Panc1 (cell line): ENCODE results near the gene BCL2L11. TPM values are rescaled to one million over a fixed set of nuclear protein-coding genes. Genes with fewer than 3 reads are reported as not detected.

Experiments
- ATAC-seq: fragments of 200-7000 bp; cut with Tn5 transposase; 2 replicates; pipeline ENCODE4 v1.9.1; 2020; ENCODE audit warnings: mild to moderate bottlenecking, moderate library complexity
- BruUV-seq: library from RNA; stranded (reverse); fragments of 400-500 nt; replicated peaks from 2 replicates; lab custom pipeline; 2021; lab: Mats Ljungman, UMichigan
- CTCF ChIA-PET: fragments of 300-600 bp; sonication (Branson Sonifier 250); formaldehyde crosslinking; loops from one replicate; lab custom pipeline; 2022; ENCODE audit warnings: antibody characterized with exemption; lab: Charles Lee
- POLR2A ChIA-PET: fragments of 300-600 bp; sonication (Branson Sonifier 250); formaldehyde crosslinking; loops from one replicate; lab custom pipeline; 2022; ENCODE audit warnings: antibody characterized with exemption; lab: Charles Lee
- DNase-seq: peaks from one replicate; pipeline ENCODE4 v3.0.0-alpha.2; 2010; ENCODE audit warnings: low read depth, low spot score
- H3K27ac ChIP-seq: 2 replicates; pipeline ENCODE4 v1.5.1; 2011; ENCODE audit warnings: mild to moderate bottlenecking, low read length, inconsistent platforms
- H3K27me3 ChIP-seq: fragments of 200-500 bp; sonication (Bioruptor generic); 2 replicates; pipeline ENCODE4 v1.6.0; 2014; ENCODE audit warnings: low read length, inconsistent platforms; ENCODE audit not compliant: control insufficient read depth, insufficient read depth
- H3K36me3 ChIP-seq: fragments of 200-500 bp; sonication (Bioruptor generic); 2 replicates; pipeline ENCODE4 v1.5.1; 2014; ENCODE audit warnings: inconsistent platforms, mild to moderate bottlenecking, low read length, moderate library complexity; ENCODE audit not compliant: control insufficient read depth, insufficient read depth
- H3K4me1 ChIP-seq: 2 replicates; pipeline ENCODE4 v1.5.1; 2011; ENCODE audit warnings: inconsistent platforms, mild to moderate bottlenecking, low read length, moderate library complexity; ENCODE audit not compliant: control insufficient read depth, insufficient read depth
- H3K4me3 ChIP-seq, 2 experiments: 2 replicates each; pipeline ENCODE4 v1.5.1; 2011 to 2012; ENCODE audit warnings: low read depth in 2 of 2, low read length in 2 of 2, mild to moderate bottlenecking in 2 of 2, inconsistent platforms in 1 of 2, moderate library complexity in 1 of 2
- H3K9me3 ChIP-seq: fragments of 200-500 bp; sonication (Bioruptor generic); 2 replicates; pipeline ENCODE4 v1.5.1; 2014; ENCODE audit warnings: low read depth, mild to moderate bottlenecking, inconsistent platforms, low read length, moderate library complexity; ENCODE audit not compliant: control insufficient read depth, insufficient read depth
- POLR2AphosphoS5 ChIP-seq: IDR thresholded peaks from 2 replicates; pipeline ENCODE4 v1.6.1; 2012; ENCODE audit warnings: mild to moderate bottlenecking, low read depth, low read length, moderate library complexity
- REST ChIP-seq, 2 experiments: IDR thresholded peaks; 2 replicates each; pipeline ENCODE4 v1.6.1; 2011 to 2012; ENCODE audit warnings: low read depth in 2 of 2, control low read depth in 1 of 2, low read length in 1 of 2, mild to moderate bottlenecking in 1 of 2, moderate library complexity in 1 of 2; ENCODE audit not compliant: insufficient read depth in 1 of 2
- SIN3A ChIP-seq: IDR thresholded peaks from 2 replicates; pipeline ENCODE4 v1.6.1; 2012; ENCODE audit warnings: low read depth, mild to moderate bottlenecking, low read length, moderate library complexity, borderline replicate concordance; ENCODE audit not compliant: insufficient read depth
- TCF7L2 ChIP-seq: IDR thresholded peaks from 2 replicates; pipeline ENCODE4 v1.6.1; 2011; ENCODE audit warnings: mild to moderate bottlenecking, low read depth, low read length, inconsistent platforms
- in situ Hi-C: cut with HindIII; loops from 2 replicates; pipeline ENCODE4 v1.10.0; 2016; ENCODE audit warnings: low sequenced_read_pairs, low pct_unique_long_range_greater_than_20kb
- intact Hi-C: fragments of 100-400 bp; cut with micrococcal nuclease; formaldehyde crosslinking; loops from one replicate; pipeline ENCODE4 v1.10.0; 2022; ENCODE audit not compliant: unreplicated experiment
- total RNA-seq: library from RNA; stranded (reverse); gene quantifications from one replicate; pipeline ENCODE4 v1.2.1, GENCODE V29; 2021; ENCODE audit not compliant: unreplicated experiment
- TF ChIP-seq, protein P1 (sequence below): fragments of 450-650 bp; IDR thresholded peaks from 2 replicates; pipeline ENCODE4 v1.5.1; 2017; ENCODE audit warnings: mild to moderate bottlenecking

BCL2L11 gene
- total RNA-seq, 1 experiment from 2014 or later, result 43.8 TPM

DNA sequence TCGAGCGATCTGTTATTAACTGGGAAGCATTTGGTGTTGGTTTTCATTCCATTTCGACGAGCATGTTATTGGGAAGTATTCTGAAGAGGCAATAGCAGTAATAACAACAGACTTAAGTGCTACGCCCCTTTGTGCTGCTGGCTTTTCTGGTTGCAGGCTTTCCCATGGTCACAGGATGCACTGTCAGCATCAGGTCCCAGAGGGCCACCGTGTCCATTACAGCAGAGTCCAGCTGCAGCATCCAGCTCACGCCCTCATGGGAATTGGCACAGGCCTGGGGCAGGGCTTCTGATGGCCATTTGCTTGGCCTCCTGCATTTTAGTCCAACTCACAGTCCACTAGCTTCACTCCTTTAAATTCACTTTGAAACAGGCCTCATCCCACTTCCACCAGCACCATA, 44.4 kb downstream of the BCL2L11 start:
- Histone ChIP-seq H3K36me3 (peaks cover 5% of the 10 kb centered on the region), H3K4me1 (peaks cover 20% of the 10 kb centered on the region), H3K27ac (no peak overlapping the region), H3K27me3 (no peaks in the 10 kb centered on the region), H3K4me3 (no peak overlapping the region), H3K9me3 (no peaks in the 10 kb centered on the region)
- CTCF ChIA-PET, result no interaction called here
- TF ChIP-seq REST (IDR thresholded peaks at IDR 0.05; ENCODE audit: insufficient read depth in 1 of 2, low read depth in 2 of 2, low read length in 1 of 2) (no peak), TCF7L2 (no peak), POLR2AphosphoS5 (no peak), SIN3A (no peak)
- TF ChIP-seq, protein P1, sequence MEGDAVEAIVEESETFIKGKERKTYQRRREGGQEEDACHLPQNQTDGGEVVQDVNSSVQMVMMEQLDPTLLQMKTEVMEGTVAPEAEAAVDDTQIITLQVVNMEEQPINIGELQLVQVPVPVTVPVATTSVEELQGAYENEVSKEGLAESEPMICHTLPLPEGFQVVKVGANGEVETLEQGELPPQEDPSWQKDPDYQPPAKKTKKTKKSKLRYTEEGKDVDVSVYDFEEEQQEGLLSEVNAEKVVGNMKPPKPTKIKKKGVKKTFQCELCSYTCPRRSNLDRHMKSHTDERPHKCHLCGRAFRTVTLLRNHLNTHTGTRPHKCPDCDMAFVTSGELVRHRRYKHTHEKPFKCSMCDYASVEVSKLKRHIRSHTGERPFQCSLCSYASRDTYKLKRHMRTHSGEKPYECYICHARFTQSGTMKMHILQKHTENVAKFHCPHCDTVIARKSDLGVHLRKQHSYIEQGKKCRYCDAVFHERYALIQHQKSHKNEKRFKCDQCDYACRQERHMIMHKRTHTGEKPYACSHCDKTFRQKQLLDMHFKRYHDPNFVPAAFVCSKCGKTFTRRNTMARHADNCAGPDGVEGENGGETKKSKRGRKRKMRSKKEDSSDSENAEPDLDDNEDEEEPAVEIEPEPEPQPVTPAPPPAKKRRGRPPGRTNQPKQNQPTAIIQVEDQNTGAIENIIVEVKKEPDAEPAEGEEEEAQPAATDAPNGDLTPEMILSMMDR, result no peak
- intact Hi-C loops, result no loop called here
- POLR2A ChIA-PET, result no interaction called here
- BruUV-seq, result no TSS peak
- DNase-seq, result no peak
- no peak for ATAC-seq
- in situ Hi-C loops, result no loop called here

DNA sequence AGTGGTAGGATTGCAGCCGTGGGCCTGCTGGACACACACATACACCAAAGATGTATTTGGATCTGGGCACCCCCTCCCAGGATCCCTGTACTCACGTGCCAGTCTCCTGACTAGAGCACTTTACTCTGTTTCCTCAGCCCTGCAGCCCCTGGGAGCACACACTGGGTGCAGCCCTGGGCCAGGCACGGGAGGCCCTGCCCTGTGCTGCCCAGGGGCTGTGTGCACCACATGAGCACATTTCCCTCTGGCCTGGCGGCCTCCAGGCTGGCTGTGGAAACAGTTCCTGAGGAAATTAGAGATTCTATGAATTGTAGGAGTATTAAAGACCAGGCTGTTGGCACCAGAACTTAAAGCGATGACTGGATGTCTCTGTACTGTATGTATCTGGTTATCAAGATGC, 45.4 kb downstream of the BCL2L11 start:
- BruUV-seq, result no TSS peak
- Histone ChIP-seq H3K27me3 (no peaks in the 10 kb centered on the region), H3K4me1 (peaks cover 19% of the 10 kb centered on the region), H3K36me3 (peaks cover 5% of the 10 kb centered on the region), H3K9me3 (no peaks in the 10 kb centered on the region), H3K27ac (no peak overlapping the region), H3K4me3 (no peak overlapping the region)
- TF ChIP-seq, protein P1, result no peak
- TF ChIP-seq TCF7L2, result no peak
- no peak for TF ChIP-seq SIN3A
- TF ChIP-seq REST (IDR thresholded peaks at IDR 0.05; ENCODE audit: insufficient read depth in 1 of 2, low read depth in 2 of 2, low read length in 1 of 2), result no peak
- no peak for TF ChIP-seq POLR2AphosphoS5
- DNase-seq (no peak), ATAC-seq (no peak)
- CTCF ChIA-PET, result no interaction called here
- intact Hi-C loops (no loop called here), in situ Hi-C loops (no loop called here)
- POLR2A ChIA-PET, result no interaction called here
